ENCODE measurements around the gene WDR73.
A peak's percentile ranks its signal among the peaks of the same experiment; 100 is the strongest.

Gene WDR73

DNA sequence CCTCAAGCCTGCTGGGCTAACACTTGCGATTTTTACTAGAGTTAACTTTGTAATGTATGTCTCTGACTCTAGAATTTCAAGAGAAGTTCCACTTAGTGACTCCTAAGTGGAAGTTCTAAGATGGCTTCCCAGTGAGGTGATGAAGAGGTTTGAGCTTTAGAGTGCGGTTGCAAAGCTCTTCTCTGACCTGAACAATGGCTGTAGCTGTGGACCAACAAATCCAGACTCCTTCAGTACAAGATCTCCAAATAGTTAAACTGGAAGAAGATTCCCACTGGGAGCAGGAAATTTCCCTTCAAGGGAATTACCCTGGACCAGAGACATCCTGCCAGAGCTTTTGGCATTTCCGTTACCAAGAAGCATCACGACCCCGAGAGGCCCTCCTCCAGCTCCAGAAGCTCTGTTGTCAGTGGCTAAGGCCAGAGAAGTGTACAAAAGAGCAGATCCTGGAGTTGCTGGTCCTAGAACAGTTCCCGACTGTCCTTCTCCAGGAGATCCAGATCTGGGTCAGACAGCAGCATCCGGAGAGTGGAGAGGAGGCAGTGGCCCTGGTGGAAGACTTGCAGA lies 22.3 kb downstream of the WDR73 start:
- peak overlapping the region; percentile 88 for H3K4me3 ChIP-seq (ENCODE audit: low read length)
- TF ChIP-seq, protein P1, sequence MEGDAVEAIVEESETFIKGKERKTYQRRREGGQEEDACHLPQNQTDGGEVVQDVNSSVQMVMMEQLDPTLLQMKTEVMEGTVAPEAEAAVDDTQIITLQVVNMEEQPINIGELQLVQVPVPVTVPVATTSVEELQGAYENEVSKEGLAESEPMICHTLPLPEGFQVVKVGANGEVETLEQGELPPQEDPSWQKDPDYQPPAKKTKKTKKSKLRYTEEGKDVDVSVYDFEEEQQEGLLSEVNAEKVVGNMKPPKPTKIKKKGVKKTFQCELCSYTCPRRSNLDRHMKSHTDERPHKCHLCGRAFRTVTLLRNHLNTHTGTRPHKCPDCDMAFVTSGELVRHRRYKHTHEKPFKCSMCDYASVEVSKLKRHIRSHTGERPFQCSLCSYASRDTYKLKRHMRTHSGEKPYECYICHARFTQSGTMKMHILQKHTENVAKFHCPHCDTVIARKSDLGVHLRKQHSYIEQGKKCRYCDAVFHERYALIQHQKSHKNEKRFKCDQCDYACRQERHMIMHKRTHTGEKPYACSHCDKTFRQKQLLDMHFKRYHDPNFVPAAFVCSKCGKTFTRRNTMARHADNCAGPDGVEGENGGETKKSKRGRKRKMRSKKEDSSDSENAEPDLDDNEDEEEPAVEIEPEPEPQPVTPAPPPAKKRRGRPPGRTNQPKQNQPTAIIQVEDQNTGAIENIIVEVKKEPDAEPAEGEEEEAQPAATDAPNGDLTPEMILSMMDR (conservative IDR thresholded peaks at IDR 0.05; ENCODE audit: low read depth, low read length), result no peak
- no peak for DNase-seq (ENCODE audit: low read depth)

- no peak for DNase-seq (ENCODE audit: low read depth)
- TF ChIP-seq, protein P1 (conservative IDR thresholded peaks at IDR 0.05; ENCODE audit: low read depth, low read length), result no peak
- H3K4me3 ChIP-seq (ENCODE audit: low read length), result no peak overlapping the region
Measured at GRCh38 chr15:84629033-84629432, 25.1 kb downstream of the WDR73 start.

GRCh38 chr15:84625123-84625522 lies 29.0 kb downstream of the WDR73 start:
- no peak for DNase-seq (ENCODE audit: low read depth)
- H3K4me3 ChIP-seq (ENCODE audit: low read length), result no peak overlapping the region
- TF ChIP-seq, protein P1 (conservative IDR thresholded peaks at IDR 0.05; ENCODE audit: low read depth, low read length), result no peak

DNA sequence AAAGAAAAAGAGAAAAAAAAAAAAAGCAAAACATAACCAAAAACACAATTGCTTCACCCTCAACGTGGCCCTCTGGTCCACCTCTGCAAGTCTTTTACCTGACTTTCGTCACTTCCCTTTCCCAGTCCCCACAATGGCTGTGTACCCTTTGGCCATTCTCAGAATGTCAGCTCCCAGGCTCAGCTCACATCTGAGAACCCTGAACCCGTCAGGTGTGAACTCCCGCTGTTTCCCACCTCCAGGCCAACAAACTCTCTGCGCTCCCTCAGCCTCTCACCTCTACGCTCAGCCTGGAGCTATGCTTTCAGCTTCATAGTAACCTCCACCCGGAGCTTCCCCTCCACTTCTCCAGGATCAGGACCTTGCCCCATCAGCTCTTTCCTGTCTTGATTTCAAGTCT lies 29.7 kb downstream of the WDR73 start:
- H3K4me3 ChIP-seq (ENCODE audit: low read length), result no peak overlapping the region
- no peak for DNase-seq (ENCODE audit: low read depth)
- TF ChIP-seq, protein P1 (conservative IDR thresholded peaks at IDR 0.05; ENCODE audit: low read depth, low read length), result no peak

GRCh38 chr15:84621358-84621979 lies 32.6 kb downstream of the WDR73 start:
- no peak for DNase-seq (ENCODE audit: low read depth)
- H3K4me3 ChIP-seq (ENCODE audit: low read length), result no peak overlapping the region
- TF ChIP-seq, protein P1 (conservative IDR thresholded peaks at IDR 0.05; ENCODE audit: low read depth, low read length), result no peak

DNA sequence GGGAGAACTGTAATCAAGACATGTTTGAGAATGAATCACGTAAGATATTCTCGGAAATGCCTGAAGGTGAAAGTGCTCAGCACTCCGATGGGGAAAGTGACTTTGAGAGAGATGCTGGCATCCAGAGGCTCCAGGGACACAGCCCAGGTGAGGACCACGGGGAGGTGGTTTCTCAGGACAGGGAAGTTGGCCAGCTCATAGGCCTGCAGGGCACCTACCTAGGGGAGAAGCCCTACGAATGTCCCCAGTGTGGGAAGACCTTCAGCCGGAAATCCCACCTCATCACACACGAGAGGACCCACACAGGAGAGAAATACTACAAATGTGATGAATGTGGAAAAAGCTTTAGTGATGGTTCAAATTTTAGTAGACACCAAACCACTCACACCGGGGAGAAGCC lies 33.5 kb downstream of the WDR73 start:
- TF ChIP-seq, protein P1 (conservative IDR thresholded peaks at IDR 0.05; ENCODE audit: low read depth, low read length), result no peak
- no peak for DNase-seq (ENCODE audit: low read depth)
- no peak overlapping the region for H3K4me3 ChIP-seq (ENCODE audit: low read length)

DNA sequence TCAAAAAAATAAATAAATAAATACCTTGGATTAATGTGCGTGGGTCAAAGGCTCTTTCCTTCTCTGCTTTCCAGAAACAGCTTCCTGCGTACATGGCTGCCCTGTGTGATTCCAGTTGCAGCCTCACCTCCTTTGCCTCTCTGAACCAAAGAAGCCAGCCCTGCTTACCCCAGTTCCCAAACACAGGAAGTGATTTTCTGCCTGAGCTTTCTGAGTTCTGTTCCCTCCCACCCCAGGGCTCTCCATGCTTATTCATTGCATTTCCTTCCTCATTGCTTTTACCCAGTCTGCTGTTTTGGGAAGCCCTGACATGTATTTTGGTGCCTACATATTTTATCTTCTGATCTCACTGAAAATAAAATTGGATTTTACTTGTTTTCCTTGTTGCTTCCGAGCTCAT lies 37.8 kb downstream of the WDR73 start:
- DNase-seq (ENCODE audit: low read depth), result no peak
- TF ChIP-seq, protein P1 (conservative IDR thresholded peaks at IDR 0.05; ENCODE audit: low read depth, low read length), result no peak
- H3K4me3 ChIP-seq (ENCODE audit: low read length), result no peak overlapping the region
